PC-9 (cell line): ENCODE results near the gene YIPF2. TPM values are rescaled to one million over a fixed set of nuclear protein-coding genes. Genes with fewer than 3 reads are reported as not detected.

Source experiments
- BruUV-seq: library from RNA; stranded (reverse); fragments of 400-500 nt; replicated peaks from 2 replicates; lab custom pipeline; 2021; lab: Mats Ljungman, UMichigan
- CTCF ChIA-PET: fragments of 300-600 bp; sonication (Branson Sonifier 250); formaldehyde crosslinking; loops from one replicate; lab custom pipeline; 2022; ENCODE audit warnings: antibody characterized with exemption; lab: Charles Lee
- POLR2A ChIA-PET: fragments of 300-600 bp; sonication (Branson Sonifier 250); formaldehyde crosslinking; loops from one replicate; lab custom pipeline; 2022; ENCODE audit warnings: antibody characterized with exemption; ENCODE audit not compliant: unreplicated experiment; lab: Charles Lee
- DNase-seq, 2 experiments: peaks; one replicate each; pipeline versions ENCODE4 v3.0.0 to v3.0.0-alpha.2; 2015 to 2022; ENCODE audit warnings: mixed read lengths in 1 of 2
- H2AFZ ChIP-seq: fragments of 200-600 bp; sonication (generic); 2 replicates; pipeline ENCODE4 v1.8.1; 2017; ENCODE audit warnings: antibody characterized with exemption
- H3F3A ChIP-seq: fragments of 200-600 bp; sonication (generic); 2 replicates; pipeline ENCODE4 v1.8.1; 2017; ENCODE audit warnings: antibody characterized with exemption, mild to moderate bottlenecking, low read depth; ENCODE audit not compliant: insufficient read depth
- H3K27ac ChIP-seq: fragments of 200-600 bp; sonication (generic); 2 replicates; pipeline ENCODE4 v1.6.1; 2016; ENCODE audit warnings: mixed run types
- H3K27me3 ChIP-seq: fragments of 200-600 bp; sonication (generic); 2 replicates; pipeline ENCODE4 v1.6.1; 2016; ENCODE audit warnings: low read depth, mixed run types; ENCODE audit not compliant: insufficient read depth
- H3K36me3 ChIP-seq: fragments of 200-600 bp; sonication (generic); 2 replicates; pipeline ENCODE4 v1.6.1; 2016; ENCODE audit warnings: low read depth, mixed run types
- H3K4me1 ChIP-seq: fragments of 200-600 bp; sonication (generic); replicated peaks from 2 replicates; pipeline ENCODE4 v1.6.1; 2016; ENCODE audit warnings: mixed run types; ENCODE audit not compliant: insufficient read depth
- H3K4me2 ChIP-seq: fragments of 200-600 bp; sonication (generic); 2 replicates; pipeline ENCODE4 v1.6.1; 2017; ENCODE audit warnings: mixed run types
- H3K4me3 ChIP-seq: fragments of 200-600 bp; sonication (generic); 2 replicates; pipeline ENCODE4 v1.6.1; 2016; ENCODE audit warnings: mixed run types
- H3K79me2 ChIP-seq: fragments of 200-600 bp; sonication (generic); 2 replicates; pipeline ENCODE4 v1.6.1; 2017; ENCODE audit warnings: low read depth, mixed run types
- H3K9me2 ChIP-seq: fragments of 200-600 bp; sonication (generic); 2 replicates; pipeline ENCODE4 v1.8.1; 2017; ENCODE audit warnings: mild to moderate bottlenecking; ENCODE audit not compliant: insufficient read depth
- H3K9me3 ChIP-seq: fragments of 200-600 bp; sonication (generic); 2 replicates; pipeline ENCODE4 v1.8.1; 2016; ENCODE audit warnings: low read depth; ENCODE audit not compliant: insufficient read depth
- H4K20me1 ChIP-seq: fragments of 200-600 bp; sonication (generic); 2 replicates; pipeline ENCODE4 v1.8.1; 2017; ENCODE audit not compliant: insufficient read depth
- CTCF ChIP-seq: fragments of 200-600 bp; sonication (generic); conservative IDR thresholded peaks from 2 replicates; pipeline ENCODE4 v1.6.1; 2017; ENCODE audit warnings: mixed run types, antibody characterized with exemption, mild to moderate bottlenecking, moderate library complexity
- EZH2 ChIP-seq: fragments of 200-600 bp; sonication (generic); IDR thresholded peaks from 2 replicates; pipeline ENCODE4 v1.8.0; 2017; ENCODE audit warnings: antibody characterized with exemption, low read depth
- intact Hi-C: fragments of 100-400 bp; cut with micrococcal nuclease; formaldehyde crosslinking; loops from one replicate; pipeline ENCODE4 v1.10.0; 2022; ENCODE audit not compliant: unreplicated experiment
- total RNA-seq: library from RNA; stranded (reverse); gene quantifications from 2 replicates; pipeline ENCODE4 v1.2.3, GENCODE V29; 2021

Gene YIPF2
- total RNA-seq, 1 experiment from 2014 or later: 60.2 TPM

DNA sequence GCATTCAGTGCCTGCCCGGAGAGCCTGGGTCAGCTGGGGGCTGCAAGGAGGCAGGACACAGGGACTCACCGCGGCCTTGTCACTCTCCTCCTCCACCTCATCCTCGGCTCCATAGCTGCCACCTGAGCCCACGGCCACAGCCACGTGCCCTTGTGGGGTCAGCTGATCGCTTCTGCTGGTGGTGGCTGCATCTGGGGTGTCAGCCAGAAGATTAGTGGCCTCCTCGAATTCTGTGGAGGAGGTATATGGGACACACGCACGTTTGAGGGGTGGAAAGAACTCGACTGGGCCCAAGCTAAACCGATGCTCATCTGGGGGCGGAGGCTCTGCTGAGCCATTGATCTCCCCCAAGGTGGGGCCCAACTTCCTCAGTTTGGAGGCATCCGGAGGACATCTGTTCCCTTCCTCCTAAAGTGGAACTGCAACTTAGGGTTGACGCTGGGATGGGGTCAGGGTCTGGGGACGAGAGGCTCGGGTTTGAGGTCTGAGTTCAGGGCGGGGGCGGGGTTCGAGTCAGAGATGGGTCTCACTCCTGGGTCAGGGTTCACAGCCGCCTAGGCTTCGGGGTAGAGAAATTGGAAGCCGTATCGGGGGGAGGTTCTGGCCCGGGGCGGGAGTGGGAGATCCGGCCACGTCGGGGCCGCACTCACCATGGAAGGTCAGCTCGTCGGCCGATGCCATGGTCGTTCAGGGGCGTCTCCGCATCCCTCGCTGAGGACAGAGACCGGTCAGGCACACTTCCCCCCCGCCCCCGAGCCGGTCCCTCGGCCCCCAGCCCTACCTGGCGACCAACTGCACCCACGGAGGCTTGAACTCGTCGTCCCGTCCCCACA is 493 bp downstream of the YIPF2 start:
- intact Hi-C loops: loop anchor here (1.0 kb wide), 2 partner anchors 29 to 57 kb away; partner anchors contain the start of gene CARM1
- ChIA-PET POLR2A (interaction anchor here (0.7 kb wide), 1 partner anchor 439 kb away, joined by 4 read pairs; no protein-coding TSS in a partner anchor), CTCF (interaction anchor here (0.7 kb wide), 1 partner anchor 366 kb away, joined by 3 read pairs; no protein-coding TSS in a partner anchor)

GRCh38 chr19:10924597-10924996 is 3.8 kb downstream of the YIPF2 start:
- H4K20me1 ChIP-seq: peaks cover 13% of the 10 kb centered on the region; the same call in 1 of the 2 replicates
- H3K27me3 ChIP-seq: no peaks in the 10 kb centered on the region
- peak in 1 of 2 experiments; percentile 10 for DNase-seq
- intact Hi-C loops: no loop called here
- no peaks in the 10 kb centered on the region for H3K9me3 ChIP-seq
- H3K36me3 ChIP-seq: peaks cover 4% of the 10 kb centered on the region; the same call in 1 of the 2 replicates
- no peaks in the 10 kb centered on the region for H3K9me2 ChIP-seq
- H3K4me1 ChIP-seq: peaks cover 10% of the 10 kb centered on the region
- ChIA-PET CTCF (no interaction called here), POLR2A (no interaction called here)
- no peak overlapping the region for H3K4me3 ChIP-seq
- no peak overlapping the region for H2AFZ ChIP-seq
- peaks cover 28% of the 10 kb centered on the region for H3K79me2 ChIP-seq
- no peak overlapping the region for H3K27ac ChIP-seq
- no peak for TF ChIP-seq EZH2
- no peak for TF ChIP-seq CTCF
- no TSS peak for BruUV-seq
- peaks cover 23% of the 10 kb centered on the region for H3F3A ChIP-seq
- no peak overlapping the region for H3K4me2 ChIP-seq

More for the DNA sequence above, 493 bp downstream of the YIPF2 start:
- peaks cover 34% of the 10 kb centered on the region; the same call in 1 of the 2 replicates for H4K20me1 ChIP-seq
- BruUV-seq: TSS peak; percentile 52
- no peak overlapping the region for H3K27ac ChIP-seq
- H3K36me3 ChIP-seq: peaks cover 10% of the 10 kb centered on the region; the same call in 1 of the 2 replicates
- peak overlapping the region; percentile 90 for H3K4me2 ChIP-seq
- DNase-seq: no peak
- peaks cover 5% of the 10 kb centered on the region; the same call in 1 of the 2 replicates for H3F3A ChIP-seq
- no peaks in the 10 kb centered on the region for H3K9me3 ChIP-seq
- H3K79me2 ChIP-seq: peaks cover 57% of the 10 kb centered on the region
- no peaks in the 10 kb centered on the region for H3K9me2 ChIP-seq
- peak overlapping the region; percentile 84 for H3K4me3 ChIP-seq
- no peaks in the 10 kb centered on the region for H3K27me3 ChIP-seq
- TF ChIP-seq CTCF: no peak
- TF ChIP-seq EZH2: no peak
- peak overlapping the region; percentile 86 for H2AFZ ChIP-seq
- peaks cover 15% of the 10 kb centered on the region for H3K4me1 ChIP-seq

DNA sequence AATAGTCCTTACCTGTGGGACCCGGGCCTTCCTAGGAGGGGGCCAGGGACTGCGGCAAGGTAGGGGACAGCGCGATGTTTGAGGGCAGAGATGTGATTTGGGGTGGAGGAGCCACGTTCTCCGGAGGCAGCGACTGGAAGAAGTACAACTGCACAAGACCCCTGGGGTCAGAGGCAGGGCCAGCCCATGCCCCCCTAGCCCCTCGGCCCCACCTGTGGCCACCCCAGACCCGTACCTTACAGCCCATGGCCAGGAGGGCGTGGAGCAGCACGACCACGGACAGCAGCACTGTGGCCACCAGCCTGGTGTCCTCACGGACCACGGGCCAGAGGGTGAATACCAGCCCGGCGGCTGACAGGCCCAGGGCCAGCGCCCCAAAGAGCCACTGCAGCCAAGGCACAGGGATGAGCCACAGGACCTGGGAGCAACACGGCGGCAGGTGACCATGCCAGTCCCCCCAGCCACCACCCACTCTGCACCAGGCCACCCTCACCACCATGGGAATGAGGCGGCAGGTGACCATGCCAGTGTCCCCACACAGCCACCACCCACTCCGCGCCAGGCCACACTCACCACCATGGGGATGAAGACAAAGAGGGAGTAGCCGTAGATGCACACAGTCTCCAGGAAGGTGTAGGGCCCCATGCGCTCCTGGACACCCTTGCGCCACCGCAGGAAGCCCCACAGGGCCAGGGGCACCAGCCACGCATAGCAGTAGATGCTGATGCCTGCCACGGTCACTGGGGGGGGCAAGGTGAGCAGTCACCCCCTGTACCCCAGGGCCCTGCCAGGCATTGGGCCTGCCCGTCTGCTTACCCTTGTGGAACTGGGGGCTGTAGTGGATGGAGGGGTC is 5.0 kb downstream of the YIPF2 start:
- TF ChIP-seq EZH2: no peak
- no peak for TF ChIP-seq CTCF
- H3K36me3 ChIP-seq: peaks cover 4% of the 10 kb centered on the region; the same call in 1 of the 2 replicates
- POLR2A ChIA-PET: no interaction called here

More for the DNA sequence above, 5.0 kb downstream of the YIPF2 start:
- H2AFZ ChIP-seq: no peak overlapping the region
- peaks cover 8% of the 10 kb centered on the region; the same call in 1 of the 2 replicates for H3K4me1 ChIP-seq
- H3K4me3 ChIP-seq: no peak overlapping the region
- no peaks in the 10 kb centered on the region for H3K27me3 ChIP-seq
- intact Hi-C loops: no loop called here
- H3K9me2 ChIP-seq: no peaks in the 10 kb centered on the region
- no peak overlapping the region for H3K4me2 ChIP-seq
- BruUV-seq: no TSS peak
- H3F3A ChIP-seq: peaks cover 34% of the 10 kb centered on the region
- CTCF ChIA-PET: no interaction called here
- H4K20me1 ChIP-seq: 0 out of 2 replicates have a peak, but pooled peaks cover 8% of the 10 kb centered on the region
- H3K9me3 ChIP-seq: no peaks in the 10 kb centered on the region
- H3K79me2 ChIP-seq: peaks cover 20% of the 10 kb centered on the region
- H3K27ac ChIP-seq: no peak overlapping the region
- DNase-seq: peak in 1 of 2 experiments; percentile 25
